Transverse colon (tissue), 4 donors: Measurements from ENCODE around the gene PDZD2. TPM values are rescaled to one million over a fixed set of nuclear protein-coding genes. Genes with fewer than 3 reads are reported as not detected.
"Not testable (repeated sequence)": the region's sequence is repeated elsewhere in the genome, so short reads cannot be mapped to it uniquely, and the experiment has no call there.

Experiments
- DNase-seq: peaks from one replicate; pipeline ENCODE4 v3.0.0-alpha.2; 2019
- H3K27ac ChIP-seq, 4 donors: fragments of 200-600 bp; sonication (generic); 2 replicates each; pipeline ENCODE4 v1.5.1; 2016 to 2018; ENCODE audit warnings: inconsistent platforms in 4 of 4
- H3K27me3 ChIP-seq: fragments of 200-600 bp; sonication (generic); 2 replicates; pipeline ENCODE4 v1.5.1; 2017; ENCODE audit warnings: inconsistent platforms
- H3K36me3 ChIP-seq, 4 donors: fragments of 200-600 bp; sonication (generic); 2 replicates each; pipeline ENCODE4 v1.5.1; 2017 to 2019; ENCODE audit warnings: inconsistent platforms in 4 of 4
- H3K4me1 ChIP-seq, 4 donors: fragments of 200-600 bp; sonication (generic); 2 replicates each; pipeline ENCODE4 v1.5.1; 2017 to 2020; ENCODE audit warnings: inconsistent platforms in 4 of 4
- H3K4me3 ChIP-seq, 4 donors: fragments of 200-600 bp; sonication (generic); 1 replicate in 1 of 4; 2 replicates in 3 of 4; pipeline versions ENCODE4 v1.5.1 to v1.6.1; 2017 to 2019; ENCODE audit warnings: inconsistent platforms in 4 of 4
- H3K9me3 ChIP-seq, 2 donors: fragments of 200-600 bp; sonication (generic); 2 replicates each; pipeline ENCODE4 v1.5.1; 2017 to 2019; ENCODE audit warnings: inconsistent platforms in 2 of 2
- CTCF ChIP-seq, 5 experiments: fragments of 200-600 bp in 3 of 5; fragments of 450-650 bp in 2 of 5; sonication (generic) in 3 of 5; IDR thresholded peaks; 1 replicate in 2 of 5; 2 replicates in 3 of 5; pipeline ENCODE4 v1.5.1; 2016 to 2017; ENCODE audit warnings: antibody characterized with exemption in 5 of 5, inconsistent platforms in 3 of 5, mild to moderate bottlenecking in 2 of 5, moderate library complexity in 1 of 5
- EP300 ChIP-seq: sonication (generic); formaldehyde crosslinking; IDR thresholded peaks from one replicate; pipeline ENCODE4 v1.6.1; 2017; ENCODE audit warnings: antibody characterized with exemption, low read depth
- POLR2A ChIP-seq: fragments of 450-650 bp; IDR thresholded peaks from one replicate; pipeline ENCODE4 v1.6.1; 2016; ENCODE audit warnings: antibody characterized with exemption, mild to moderate bottlenecking, moderate library complexity
- POLR2AphosphoS5 ChIP-seq, 3 donors: sonication (generic); formaldehyde crosslinking; IDR thresholded peaks; one replicate each; pipeline ENCODE4 v1.6.1; 2016; ENCODE audit warnings: antibody characterized with exemption in 3 of 3
- WGBS, 2 donors: methylation state at CpG; one replicate each; pipeline ENCODE4 v1.1.5; 2018; ENCODE audit warnings: low coverage in 1 of 2; 5-methylcytosine and 5-hydroxymethylcytosine counted together
- in situ Hi-C, 4 donors: fragments of 200-750 bp; cut with MboI; loops; one replicate each; pipeline versions ENCODE4 v1.15.0 to v1.15.1; 2017; ENCODE audit warnings: low sequenced_read_pairs in 3 of 4, low pct_ligation_motif_present in 1 of 4, low pct_unique_long_range_greater_than_20kb in 1 of 4
- intact Hi-C: fragments of 100-400 bp; cut with DNase I; formaldehyde crosslinking; loops from one replicate; pipeline ENCODE4 v1.15.1; 2023; ENCODE audit warnings: low total_unique reads
- total RNA-seq, 4 donors: library from RNA; depleted of rRNA; stranded (reverse); fragments of >200 nt; gene quantifications; one replicate each; pipeline ENCODE4 v1.1.0, GENCODE V29; 2016

Gene PDZD2
- total RNA-seq, 4 donors from 2014 or later = 2.0 to 3.7 (median 2.8) TPM

- Histone ChIP-seq H3K27me3 (no peaks in the 10 kb centered on the region), H3K36me3 (no peaks in the 10 kb centered on the region), H3K4me3 (no peak overlapping the region), H3K27ac (no peak overlapping the region), H3K9me3 (no peaks in the 10 kb centered on the region), H3K4me1 (no peaks in the 10 kb centered on the region)
- WGBS, 2 donors = 82% methylated on average over 3 of the region's 3 CpGs; no CpG with 5 or more reads in 1 of the 2 donors
- in situ Hi-C loops (no loop called here), intact Hi-C loops (no loop called here)
- no peak for DNase-seq
- no peak for TF ChIP-seq POLR2AphosphoS5 (IDR thresholded peaks at IDR 0.05)
- no peak for TF ChIP-seq CTCF (IDR thresholded peaks at IDR 0.05)
- TF ChIP-seq EP300 = no peak
- no peak for TF ChIP-seq POLR2A
These were observed 92.9 kb downstream of the PDZD2 start for GRCh38 chr5:31731710-31732301.

- H3K9me3 ChIP-seq, DNase-seq, in situ Hi-C loops, H3K4me3 ChIP-seq, H3K36me3 ChIP-seq, intact Hi-C loops, H3K4me1 ChIP-seq, H3K27ac ChIP-seq, H3K27me3 ChIP-seq: not testable (repeated sequence)
- WGBS, 2 donors = 74 to 92% methylated on average over 10 to 12 of the region's 12 CpGs
These were observed 93.9 kb downstream of the PDZD2 start for GRCh38 chr5:31732821-31733220.

- WGBS, 2 donors = 77 to 81% methylated on average over 4 to 11 of the region's 11 CpGs
- Histone ChIP-seq H3K36me3 (no peaks in the 10 kb centered on the region), H3K27me3 (no peaks in the 10 kb centered on the region), H3K27ac (no peak overlapping the region), H3K9me3 (no peaks in the 10 kb centered on the region), H3K4me3 (no peak overlapping the region), H3K4me1 (no peaks in the 10 kb centered on the region)
- DNase-seq = no peak
- in situ Hi-C loops (no loop called here), intact Hi-C loops (no loop called here)
- TF ChIP-seq EP300 = no peak
- no peak for TF ChIP-seq POLR2A
- no peak for TF ChIP-seq POLR2AphosphoS5 (IDR thresholded peaks at IDR 0.05)
- TF ChIP-seq CTCF (IDR thresholded peaks at IDR 0.05) = no peak
These were observed 94.4 kb downstream of the PDZD2 start for GRCh38 chr5:31733371-31733770.

- Histone ChIP-seq H3K27me3 (no peaks in the 10 kb centered on the region), H3K4me1 (no peaks in the 10 kb centered on the region), H3K4me3 (no peak overlapping the region), H3K36me3 (no peaks in the 10 kb centered on the region), H3K27ac (no peak overlapping the region), H3K9me3 (no peaks in the 10 kb centered on the region)
- no peak for TF ChIP-seq POLR2A
- in situ Hi-C loops = no loop called here
- intact Hi-C loops = no loop called here
- DNase-seq = no peak
- 89 to 96% methylated on average over 4 to 6 of the region's 6 CpGs for WGBS, 2 donors
These were observed 97.2 kb downstream of the PDZD2 start for GRCh38 chr5:31736127-31736526.

GRCh38 chr5:31738199-31738598, 99.3 kb downstream of the PDZD2 start:
- Histone ChIP-seq H3K27ac (no peak overlapping the region), H3K36me3 (no peaks in the 10 kb centered on the region), H3K4me3 (no peak overlapping the region), H3K27me3 (no peaks in the 10 kb centered on the region), H3K4me1 (no peaks in the 10 kb centered on the region), H3K9me3 (no peaks in the 10 kb centered on the region)
- intact Hi-C loops (no loop called here), in situ Hi-C loops (no loop called here)
- DNase-seq = no peak
- TF ChIP-seq POLR2AphosphoS5 (IDR thresholded peaks at IDR 0.05) = no peak
- no peak for TF ChIP-seq EP300
- TF ChIP-seq POLR2A = no peak
- no peak for TF ChIP-seq CTCF (IDR thresholded peaks at IDR 0.05)
- 64 to 86% methylated on average over 2 to 4 of the region's 4 CpGs for WGBS, 2 donors
